Skeletal muscle cell (primary cell): ENCODE data around the gene PCK2.

Experiments
- DNase-seq: peaks from one replicate; pipeline ENCODE4 v3.0.0-alpha.2; 2010; ENCODE audit warnings: low read depth
- H3K4me3 ChIP-seq: 2 replicates; pipeline ENCODE4 v1.5.1; 2011; ENCODE audit warnings: low read depth, mild to moderate bottlenecking, control low read depth, low read length, moderate library complexity

PCK2 gene

GRCh38 chr14:24072881-24073877 lies 20.9 kb upstream of the PCK2 start:
- no peak overlapping the region for H3K4me3 ChIP-seq
- no peak for DNase-seq

- no peak for DNase-seq
- no peak overlapping the region for H3K4me3 ChIP-seq
Measured at GRCh38 chr14:24074625-24075484, 19.3 kb upstream of the PCK2 start.

GRCh38 chr14:24075485-24076301 lies 18.4 kb upstream of the PCK2 start:
- DNase-seq: no peak
- no peak overlapping the region for H3K4me3 ChIP-seq

GRCh38 chr14:24076302-24076601 lies 17.9 kb upstream of the PCK2 start:
- no peak overlapping the region for H3K4me3 ChIP-seq

GRCh38 chr14:24077086-24077485 lies 17.0 kb upstream of the PCK2 start:
- H3K4me3 ChIP-seq: no peak overlapping the region
- no peak for DNase-seq

More at GRCh38 chr14:24076302-24076601, 17.9 kb upstream of the PCK2 start:
- DNase-seq: no peak

- no peak overlapping the region for H3K4me3 ChIP-seq
- no peak for DNase-seq
Measured at GRCh38 chr14:24078146-24078545, 16.0 kb upstream of the PCK2 start.

GRCh38 chr14:24079491-24080141 lies 14.5 kb upstream of the PCK2 start:
- DNase-seq: no peak
- no peak overlapping the region for H3K4me3 ChIP-seq

- no peak for DNase-seq
- no peak overlapping the region for H3K4me3 ChIP-seq
Measured at GRCh38 chr14:24080142-24080530, 14.0 kb upstream of the PCK2 start.

- no peak for DNase-seq
- peak overlapping the region; percentile 56 for H3K4me3 ChIP-seq
Measured at GRCh38 chr14:24080888-24081738, 13.0 kb upstream of the PCK2 start.

GRCh38 chr14:24081739-24082211 lies 12.3 kb upstream of the PCK2 start:
- H3K4me3 ChIP-seq: peak overlapping the region; percentile 56
- no peak for DNase-seq

GRCh38 chr14:24082411-24083080 lies 11.6 kb upstream of the PCK2 start:
- DNase-seq: no peak
- no peak overlapping the region for H3K4me3 ChIP-seq

- no peak for DNase-seq
- no peak overlapping the region for H3K4me3 ChIP-seq
Measured at GRCh38 chr14:24083462-24083861, 10.6 kb upstream of the PCK2 start.

GRCh38 chr14:24084440-24084839 lies 9.7 kb upstream of the PCK2 start:
- no peak overlapping the region for H3K4me3 ChIP-seq
- DNase-seq: no peak

- no peak overlapping the region for H3K4me3 ChIP-seq
- no peak for DNase-seq
Measured at GRCh38 chr14:24085215-24085614, 8.9 kb upstream of the PCK2 start.

- DNase-seq: no peak
- no peak overlapping the region for H3K4me3 ChIP-seq
Measured at GRCh38 chr14:24086193-24086955, 7.7 kb upstream of the PCK2 start.

GRCh38 chr14:24087004-24087403 lies 7.1 kb upstream of the PCK2 start:
- no peak overlapping the region for H3K4me3 ChIP-seq
- no peak for DNase-seq

GRCh38 chr14:24088095-24088494 lies 6.0 kb upstream of the PCK2 start:
- H3K4me3 ChIP-seq: no peak overlapping the region
- no peak for DNase-seq
